Tibial nerve (tissue), 4 donors: ENCODE data around the gene IL3.

Experiments used
- CTCF ChIP-seq, 5 experiments: fragments of 200-600 bp in 3 of 5; fragments of 450-650 bp in 2 of 5; sonication (generic) in 3 of 5; IDR thresholded peaks; one replicate each; pipeline ENCODE4 v1.5.1; 2016 to 2019; ENCODE audit warnings: antibody characterized with exemption in 5 of 5, mild to moderate bottlenecking in 3 of 5, moderate library complexity in 2 of 5
- EP300 ChIP-seq, 2 donors: sonication (generic); formaldehyde crosslinking; IDR thresholded peaks; one replicate each; pipeline ENCODE4 v1.6.1; 2017; ENCODE audit warnings: antibody characterized with exemption in 2 of 2, mild to moderate bottlenecking in 1 of 2
- POLR2A ChIP-seq, 2 donors: fragments of 450-650 bp; IDR thresholded peaks; one replicate each; pipeline ENCODE4 v1.6.1; 2017; ENCODE audit warnings: antibody characterized with exemption in 2 of 2, mild to moderate bottlenecking in 2 of 2, moderate library complexity in 2 of 2

- no peak for TF ChIP-seq CTCF (IDR thresholded peaks at IDR 0.05)
- no peak for TF ChIP-seq POLR2A (IDR thresholded peaks at IDR 0.05)
- TF ChIP-seq EP300 (IDR thresholded peaks at IDR 0.05) = no peak
Observed at GRCh38 chr5:132029609-132030330, 30.7 kb upstream of the IL3 start.
